SK-N-SH treated with all-trans-retinoic acid at 6 μM for 48 hours (cell line): ENCODE data around the gene JDP2.

ENCODE experiments used
- ARNTL ChIP-seq: fragments of 450-650 bp; formaldehyde crosslinking; IDR thresholded peaks from 2 replicates; pipeline ENCODE4 v1.5.0; 2020; ENCODE audit warnings: low read depth, mild to moderate bottlenecking, moderate library complexity, borderline replicate concordance
- ZNF565 ChIP-seq: fragments of 450-650 bp; formaldehyde crosslinking; conservative IDR thresholded peaks from 2 replicates; pipeline ENCODE4 v1.5.0; 2020; ENCODE audit warnings: low read depth, mild to moderate bottlenecking, moderate library complexity
- TF ChIP-seq, protein P1 (sequence below): fragments of 250-450 bp; sonication (Bioruptor Pico); IDR thresholded peaks from 2 replicates; pipeline ENCODE4 v1.8.0; 2020; ENCODE audit warnings: mild to moderate bottlenecking, moderate library complexity, borderline replicate concordance

DNA sequence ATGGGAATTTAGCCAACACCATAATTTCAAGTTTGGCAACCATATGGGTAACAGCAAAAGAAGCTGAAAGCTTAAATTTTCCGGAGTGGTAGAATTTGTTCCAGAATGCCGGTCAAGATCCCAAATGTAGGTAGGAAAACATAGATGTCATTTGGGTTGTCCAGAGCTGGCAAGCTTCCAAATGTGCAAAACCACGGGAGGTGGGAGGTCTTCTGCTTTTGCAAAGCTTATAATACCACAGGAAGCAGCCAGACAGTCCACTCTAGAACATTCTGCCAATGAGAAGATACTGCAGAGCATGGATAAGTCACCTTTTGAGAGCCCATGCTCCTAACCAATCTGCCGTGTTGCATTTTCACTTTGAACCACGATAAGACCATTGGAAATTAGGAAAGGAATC lies 68.1 kb downstream of the JDP2 start:
- TF ChIP-seq, protein P1, sequence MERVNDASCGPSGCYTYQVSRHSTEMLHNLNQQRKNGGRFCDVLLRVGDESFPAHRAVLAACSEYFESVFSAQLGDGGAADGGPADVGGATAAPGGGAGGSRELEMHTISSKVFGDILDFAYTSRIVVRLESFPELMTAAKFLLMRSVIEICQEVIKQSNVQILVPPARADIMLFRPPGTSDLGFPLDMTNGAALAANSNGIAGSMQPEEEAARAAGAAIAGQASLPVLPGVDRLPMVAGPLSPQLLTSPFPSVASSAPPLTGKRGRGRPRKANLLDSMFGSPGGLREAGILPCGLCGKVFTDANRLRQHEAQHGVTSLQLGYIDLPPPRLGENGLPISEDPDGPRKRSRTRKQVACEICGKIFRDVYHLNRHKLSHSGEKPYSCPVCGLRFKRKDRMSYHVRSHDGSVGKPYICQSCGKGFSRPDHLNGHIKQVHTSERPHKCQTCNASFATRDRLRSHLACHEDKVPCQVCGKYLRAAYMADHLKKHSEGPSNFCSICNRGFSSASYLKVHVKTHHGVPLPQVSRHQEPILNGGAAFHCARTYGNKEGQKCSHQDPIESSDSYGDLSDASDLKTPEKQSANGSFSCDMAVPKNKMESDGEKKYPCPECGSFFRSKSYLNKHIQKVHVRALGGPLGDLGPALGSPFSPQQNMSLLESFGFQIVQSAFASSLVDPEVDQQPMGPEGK: no peak
- TF ChIP-seq ZNF565 (CRISPR knock-in tag) (no peak), ARNTL (no peak)
